ENCODE results near the gene PTPRQ. TPM values are rescaled to one million over a fixed set of nuclear protein-coding genes. Genes with fewer than 3 reads are reported as not detected.
"Not testable (repeated sequence)": the region's sequence is repeated elsewhere in the genome, so short reads cannot be mapped to it uniquely, and the experiment has no call there.

PTPRQ gene
- 0.70 TPM for total RNA-seq
- long read RNA-seq = 0 reads

GRCh38 chr12:80443974-80444666 is at the start of gene PTPRQ:
TSS of gene PTPRQ (plus strand) at chr12:80444235. CDS start at chr12:80444346, 111 bp downstream.
- no peak for ATAC-seq
- intact Hi-C loops (cut with DNase I) = no loop called here
- no peak for DNase-seq (ENCODE audit: missing footprints)

GRCh38 chr12:80400571-80400991 is 43.5 kb upstream of the PTPRQ start:
- ATAC-seq (no peak), DNase-seq (ENCODE audit: missing footprints) (peak; percentile 72)
- intact Hi-C loops (cut with DNase I) = no loop called here

- intact Hi-C loops (cut with DNase I) = no loop called here
These were observed 42.8 kb upstream of the PTPRQ start for GRCh38 chr12:80401191-80401590.

GRCh38 chr12:80404629-80405028 is 39.4 kb upstream of the PTPRQ start:
- no peak for ATAC-seq

More at GRCh38 chr12:80401191-80401590, 42.8 kb upstream of the PTPRQ start:
- ATAC-seq = no peak
- DNase-seq (ENCODE audit: missing footprints) = no peak

GRCh38 chr12:80406253-80406652 is 37.8 kb upstream of the PTPRQ start:
- intact Hi-C loops (cut with DNase I) = no loop called here
- ATAC-seq = no peak
- DNase-seq (ENCODE audit: missing footprints) = no peak

More at GRCh38 chr12:80404629-80405028, 39.4 kb upstream of the PTPRQ start:
- no peak for DNase-seq (ENCODE audit: missing footprints)
- intact Hi-C loops (cut with DNase I) = no loop called here

GRCh38 chr12:80411787-80412186 is 32.2 kb upstream of the PTPRQ start:
- DNase-seq (ENCODE audit: missing footprints) (no peak), ATAC-seq (no peak)
- intact Hi-C loops (cut with DNase I) = loop anchor here (5.0 kb wide), 1 partner anchor 351 kb away; no protein-coding TSS in a partner anchor

- intact Hi-C loops (cut with DNase I) = loop anchor here (5.0 kb wide), 1 partner anchor 350 kb away; no protein-coding TSS in a partner anchor
- no peak for DNase-seq (ENCODE audit: missing footprints)
These were observed 31.6 kb upstream of the PTPRQ start for GRCh38 chr12:80412343-80412953.

GRCh38 chr12:80413462-80413861 is 30.6 kb upstream of the PTPRQ start:
- ATAC-seq (no peak), DNase-seq (ENCODE audit: missing footprints) (no peak)
- intact Hi-C loops (cut with DNase I) = loop anchor here (5.0 kb wide), 1 partner anchor 349 kb away; no protein-coding TSS in a partner anchor

More at GRCh38 chr12:80412343-80412953, 31.6 kb upstream of the PTPRQ start:
- ATAC-seq = no peak

GRCh38 chr12:80415466-80415865 is 28.6 kb upstream of the PTPRQ start:
- ATAC-seq (no peak), DNase-seq (ENCODE audit: missing footprints) (no peak)
- intact Hi-C loops (cut with DNase I) = no loop called here

- intact Hi-C loops (cut with DNase I) = no loop called here
- DNase-seq (ENCODE audit: missing footprints) = no peak
- no peak for ATAC-seq
These were observed 24.4 kb upstream of the PTPRQ start for GRCh38 chr12:80419644-80420043.

GRCh38 chr12:80420075-80420474 is 24.0 kb upstream of the PTPRQ start:
- no peak for ATAC-seq
- DNase-seq (ENCODE audit: missing footprints) = no peak
- intact Hi-C loops (cut with DNase I) = no loop called here

GRCh38 chr12:80422550-80422949 is 21.5 kb upstream of the PTPRQ start:
- no peak for DNase-seq (ENCODE audit: missing footprints)
- ATAC-seq = no peak
- intact Hi-C loops (cut with DNase I) = no loop called here

- ATAC-seq = no peak
- no peak for DNase-seq (ENCODE audit: missing footprints)
- intact Hi-C loops (cut with DNase I) = no loop called here
These were observed 12.0 kb upstream of the PTPRQ start for GRCh38 chr12:80432061-80432460.

- intact Hi-C loops (cut with DNase I) = no loop called here
- DNase-seq (ENCODE audit: missing footprints) (no peak), ATAC-seq (no peak)
These were observed 2.1 kb upstream of the PTPRQ start for GRCh38 chr12:80441921-80442320.

GRCh38 chr12:80442426-80443222 is 1.4 kb upstream of the PTPRQ start:
- ATAC-seq = no peak
- intact Hi-C loops (cut with DNase I) = no loop called here
- DNase-seq (ENCODE audit: missing footprints) = no peak

GRCh38 chr12:80445083-80445793 is 1.2 kb downstream of the PTPRQ start:
- intact Hi-C loops (cut with DNase I) = no loop called here
- DNase-seq (ENCODE audit: missing footprints) (no peak), ATAC-seq (no peak)

GRCh38 chr12:80456513-80456912 is 12.5 kb downstream of the PTPRQ start:
- DNase-seq (ENCODE audit: missing footprints) (no peak), ATAC-seq (no peak)
- intact Hi-C loops (cut with DNase I) = no loop called here

GRCh38 chr12:80460972-80461371 is 16.9 kb downstream of the PTPRQ start:
- ATAC-seq (no peak), DNase-seq (ENCODE audit: missing footprints) (no peak)
- intact Hi-C loops (cut with DNase I) = no loop called here

- intact Hi-C loops (cut with DNase I); DNase-seq (ENCODE audit: missing footprints); ATAC-seq: not testable (repeated sequence)
These were observed 17.8 kb downstream of the PTPRQ start for GRCh38 chr12:80461851-80462250.
